GM23248 (cell line): ENCODE data around the gene HSPA12A. TPM values are rescaled to one million over a fixed set of nuclear protein-coding genes. Genes with fewer than 3 reads are reported as not detected.

ENCODE experiments used
- DNase-seq: peaks from one replicate; pipeline ENCODE4 v3.0.0-alpha.2; 2015
- H2AFZ ChIP-seq: fragments of 200-600 bp; sonication (generic); 2 replicates; pipeline ENCODE4 v1.6.1; 2016; ENCODE audit warnings: antibody characterized with exemption
- H3F3A ChIP-seq: fragments of 200-600 bp; sonication (generic); 2 replicates; pipeline ENCODE4 v1.6.1; 2016; ENCODE audit warnings: mild to moderate bottlenecking, antibody characterized with exemption, mixed run types; ENCODE audit not compliant: insufficient read depth
- H3K27ac ChIP-seq: fragments of 200-600 bp; sonication (generic); 2 replicates; pipeline ENCODE4 v1.5.1; 2016; ENCODE audit warnings: mild to moderate bottlenecking
- H3K27me3 ChIP-seq: fragments of 200-600 bp; sonication (generic); replicated peaks from 2 replicates; pipeline ENCODE4 v1.6.1; 2016; ENCODE audit warnings: mild to moderate bottlenecking; ENCODE audit not compliant: insufficient read depth
- H3K36me3 ChIP-seq: fragments of 200-600 bp; sonication (generic); 2 replicates; pipeline ENCODE4 v1.6.1; 2016; ENCODE audit warnings: low read depth, mild to moderate bottlenecking
- H3K4me1 ChIP-seq: fragments of 200-600 bp; sonication (generic); 2 replicates; pipeline ENCODE4 v1.6.1; 2016; ENCODE audit warnings: mild to moderate bottlenecking; ENCODE audit not compliant: insufficient read depth
- H3K4me2 ChIP-seq: fragments of 200-600 bp; sonication (generic); one replicate; pipeline ENCODE4 v1.6.1; 2016; ENCODE audit warnings: mild to moderate bottlenecking; ENCODE audit not compliant: unreplicated experiment
- H3K4me3 ChIP-seq: fragments of 200-600 bp; sonication (generic); 2 replicates; pipeline ENCODE4 v1.5.1; 2016; ENCODE audit warnings: mild to moderate bottlenecking
- H3K79me2 ChIP-seq: fragments of 200-600 bp; sonication (generic); 2 replicates; pipeline ENCODE4 v1.6.1; 2016; ENCODE audit warnings: mild to moderate bottlenecking; ENCODE audit not compliant: insufficient read depth
- H3K9ac ChIP-seq: fragments of 200-600 bp; sonication (generic); 2 replicates; pipeline ENCODE4 v1.6.1; 2016; ENCODE audit warnings: mild to moderate bottlenecking
- H3K9me2 ChIP-seq: fragments of 200-600 bp; sonication (generic); 2 replicates; pipeline ENCODE4 v1.6.1; 2016; ENCODE audit warnings: mixed run types, mild to moderate bottlenecking, moderate library complexity; ENCODE audit not compliant: insufficient read depth
- H3K9me3 ChIP-seq: fragments of 200-600 bp; sonication (generic); one replicate; pipeline ENCODE4 v1.6.1; 2017; ENCODE audit warnings: low read depth
- H4K20me1 ChIP-seq: fragments of 200-600 bp; sonication (generic); 2 replicates; pipeline ENCODE4 v1.6.0; 2016; ENCODE audit not compliant: insufficient read depth
- EZH2 ChIP-seq: fragments of 200-600 bp; sonication (generic); IDR thresholded peaks from 2 replicates; pipeline ENCODE4 v1.6.1; 2018; ENCODE audit warnings: antibody characterized with exemption, mild to moderate bottlenecking; ENCODE audit not compliant: insufficient read depth, poor library complexity, severe bottlenecking
- EZH2phosphoT487 ChIP-seq: fragments of 200-600 bp; sonication (generic); IDR thresholded peaks from 2 replicates; pipeline ENCODE4 v1.6.1; 2018; ENCODE audit warnings: antibody characterized with exemption, moderate library complexity, mild to moderate bottlenecking, low read depth; ENCODE audit not compliant: insufficient read depth
- WGBS, 2 experiments: methylation state at CpG; one replicate each; pipeline ENCODE4 v1.1.6; 2015 to 2017; ENCODE audit warnings: low lambda C conversion rate in 2 of 2, low coverage in 1 of 2; ENCODE audit errors: missing lambda C conversion rate in 2 of 2; 5-methylcytosine and 5-hydroxymethylcytosine counted together
- in situ Hi-C: fragments of 300-500 bp; cut with MboI; formaldehyde crosslinking; loops from 2 replicates; pipeline ENCODE4 v1.15.0; 2020
- polyA plus RNA-seq: library from polyadenylated mRNA; unstranded; fragments of >200 nt; fragmentation: Nextera tagmentation; extraction: Ambion mirVana; gene quantifications from 2 replicates; pipeline ENCODE4 v1.2.1, GENCODE V29; 2016
- total RNA-seq: library from RNA; depleted of rRNA; stranded (reverse); fragments of >200 nt; shearing (Covaris generic); gene quantifications from 2 replicates; pipeline ENCODE4 v1.2.3, GENCODE V29; 2014

The HSPA12A gene
- total and polyA plus RNA-seq, 2 experiments from 2014 or later, result 4.8 to 5.6 TPM

GRCh38 chr10:116697816-116698215, 44.5 kb downstream of the HSPA12A start:
- no peaks in the 10 kb centered on the region for H3K9me3 ChIP-seq
- H3K9ac ChIP-seq, result no peak overlapping the region
- H3K4me3 ChIP-seq, result no peak overlapping the region
- no peaks in the 10 kb centered on the region for H3F3A ChIP-seq
- WGBS, 2 experiments, result 84 to 88% methylated on average over 7 of the region's 7 CpGs
- H3K4me2 ChIP-seq, result no peak overlapping the region
- in situ Hi-C loops, result no loop called here
- TF ChIP-seq EZH2 (no peak), EZH2phosphoT487 (no peak)
- H3K27ac ChIP-seq, result no peak overlapping the region
- no peak overlapping the region for H2AFZ ChIP-seq
- DNase-seq, result no peak
- no peaks in the 10 kb centered on the region for H3K9me2 ChIP-seq
- H4K20me1 ChIP-seq, result no peaks in the 10 kb centered on the region
- no peaks in the 10 kb centered on the region for H3K79me2 ChIP-seq
- H3K36me3 ChIP-seq, result no peaks in the 10 kb centered on the region
- no peaks in the 10 kb centered on the region for H3K4me1 ChIP-seq
- no peaks in the 10 kb centered on the region for H3K27me3 ChIP-seq

GRCh38 chr10:116696919-116697318, 45.4 kb downstream of the HSPA12A start:
- H3K79me2 ChIP-seq, result no peaks in the 10 kb centered on the region
- in situ Hi-C loops, result no loop called here
- H3K4me2 ChIP-seq, result no peak overlapping the region
- no peaks in the 10 kb centered on the region for H3K9me3 ChIP-seq
- WGBS, 2 experiments, result 90 to 100% methylated on average over 1 of the region's 1 CpG
- H3F3A ChIP-seq, result no peaks in the 10 kb centered on the region
- TF ChIP-seq EZH2, result no peak
- H3K4me3 ChIP-seq, result no peak overlapping the region
- no peak overlapping the region for H2AFZ ChIP-seq
- H3K9ac ChIP-seq, result no peak overlapping the region
- H3K27me3 ChIP-seq, result no peaks in the 10 kb centered on the region
- no peaks in the 10 kb centered on the region for H3K9me2 ChIP-seq
- DNase-seq, result no peak
- H3K4me1 ChIP-seq, result no peaks in the 10 kb centered on the region
- no peaks in the 10 kb centered on the region for H3K36me3 ChIP-seq
- H3K27ac ChIP-seq, result no peak overlapping the region
- no peaks in the 10 kb centered on the region for H4K20me1 ChIP-seq

- Histone ChIP-seq H2AFZ (no peak overlapping the region), H3K36me3 (no peaks in the 10 kb centered on the region), H3K4me3 (no peak overlapping the region), H3K79me2 (no peaks in the 10 kb centered on the region), H3K27me3 (no peaks in the 10 kb centered on the region), H3K4me2 (no peak overlapping the region), H3K9ac (no peak overlapping the region), H3K4me1 (no peaks in the 10 kb centered on the region), H3F3A (no peaks in the 10 kb centered on the region), H3K9me3 (no peaks in the 10 kb centered on the region), H4K20me1 (no peaks in the 10 kb centered on the region), H3K27ac (no peak overlapping the region), H3K9me2 (no peaks in the 10 kb centered on the region)
- 95 to 97% methylated on average over 3 of the region's 3 CpGs for WGBS, 2 experiments
- no peak for DNase-seq
- TF ChIP-seq EZH2 (no peak), EZH2phosphoT487 (no peak)
- in situ Hi-C loops, result no loop called here
Observed at GRCh38 chr10:116694927-116695268, 47.5 kb downstream of the HSPA12A start.

- 72 to 73% methylated on average over 14 of the region's 14 CpGs for WGBS, 2 experiments
- H3K4me1 ChIP-seq, result no peaks in the 10 kb centered on the region
- TF ChIP-seq EZH2, result no peak
- TF ChIP-seq EZH2phosphoT487, result no peak
- no peaks in the 10 kb centered on the region for H4K20me1 ChIP-seq
- no peaks in the 10 kb centered on the region for H3K9me2 ChIP-seq
- H3F3A ChIP-seq, result peaks cover 2% of the 10 kb centered on the region; the same call in 1 of the 2 replicates
- no peak overlapping the region for H3K27ac ChIP-seq
- no peak for DNase-seq
- no peaks in the 10 kb centered on the region for H3K27me3 ChIP-seq
- no peaks in the 10 kb centered on the region for H3K9me3 ChIP-seq
- no peak overlapping the region for H3K4me2 ChIP-seq
- no peak overlapping the region for H3K4me3 ChIP-seq
- in situ Hi-C loops, result no loop called here
- no peaks in the 10 kb centered on the region for H3K79me2 ChIP-seq
- H3K9ac ChIP-seq, result no peak overlapping the region
- H2AFZ ChIP-seq, result no peak overlapping the region
- no peaks in the 10 kb centered on the region for H3K36me3 ChIP-seq
Observed at GRCh38 chr10:116694243-116694926, 48.0 kb downstream of the HSPA12A start.

- TF ChIP-seq EZH2 (no peak), EZH2phosphoT487 (no peak)
- Histone ChIP-seq H3K4me2 (no peak overlapping the region), H3K27ac (no peak overlapping the region), H3K4me1 (peaks cover 17% of the 10 kb centered on the region), H3K9ac (no peak overlapping the region), H3K9me2 (no peaks in the 10 kb centered on the region), H4K20me1 (no peaks in the 10 kb centered on the region), H3K9me3 (no peaks in the 10 kb centered on the region), H2AFZ (no peak overlapping the region), H3F3A (peaks cover 19% of the 10 kb centered on the region), H3K27me3 (no peaks in the 10 kb centered on the region), H3K4me3 (no peak overlapping the region), H3K36me3 (no peaks in the 10 kb centered on the region), H3K79me2 (no peaks in the 10 kb centered on the region)
- no peak for DNase-seq
- in situ Hi-C loops, result no loop called here
- WGBS, 2 experiments, result 98 to 99% methylated on average over 8 of the region's 8 CpGs
Observed at GRCh38 chr10:116692225-116692624, 50.1 kb downstream of the HSPA12A start.
